HG03457 (cell line): ENCODE data around the gene FIP1L1.
"Not testable (repeated sequence)": the region's sequence is repeated elsewhere in the genome, so short reads cannot be mapped to it uniquely, and the experiment has no call there.

Experiments used
- ATAC-seq: cut with Tn5 transposase; IDR thresholded peaks from one replicate; pipeline ENCODE4 v1.9.1; 2021; ENCODE audit warnings: moderate number of reproducible peaks; ENCODE audit not compliant: unreplicated experiment

FIP1L1 gene, protein sequence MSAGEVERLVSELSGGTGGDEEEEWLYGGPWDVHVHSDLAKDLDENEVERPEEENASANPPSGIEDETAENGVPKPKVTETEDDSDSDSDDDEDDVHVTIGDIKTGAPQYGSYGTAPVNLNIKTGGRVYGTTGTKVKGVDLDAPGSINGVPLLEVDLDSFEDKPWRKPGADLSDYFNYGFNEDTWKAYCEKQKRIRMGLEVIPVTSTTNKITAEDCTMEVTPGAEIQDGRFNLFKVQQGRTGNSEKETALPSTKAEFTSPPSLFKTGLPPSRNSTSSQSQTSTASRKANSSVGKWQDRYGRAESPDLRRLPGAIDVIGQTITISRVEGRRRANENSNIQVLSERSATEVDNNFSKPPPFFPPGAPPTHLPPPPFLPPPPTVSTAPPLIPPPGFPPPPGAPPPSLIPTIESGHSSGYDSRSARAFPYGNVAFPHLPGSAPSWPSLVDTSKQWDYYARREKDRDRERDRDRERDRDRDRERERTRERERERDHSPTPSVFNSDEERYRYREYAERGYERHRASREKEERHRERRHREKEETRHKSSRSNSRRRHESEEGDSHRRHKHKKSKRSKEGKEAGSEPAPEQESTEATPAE

DNA sequence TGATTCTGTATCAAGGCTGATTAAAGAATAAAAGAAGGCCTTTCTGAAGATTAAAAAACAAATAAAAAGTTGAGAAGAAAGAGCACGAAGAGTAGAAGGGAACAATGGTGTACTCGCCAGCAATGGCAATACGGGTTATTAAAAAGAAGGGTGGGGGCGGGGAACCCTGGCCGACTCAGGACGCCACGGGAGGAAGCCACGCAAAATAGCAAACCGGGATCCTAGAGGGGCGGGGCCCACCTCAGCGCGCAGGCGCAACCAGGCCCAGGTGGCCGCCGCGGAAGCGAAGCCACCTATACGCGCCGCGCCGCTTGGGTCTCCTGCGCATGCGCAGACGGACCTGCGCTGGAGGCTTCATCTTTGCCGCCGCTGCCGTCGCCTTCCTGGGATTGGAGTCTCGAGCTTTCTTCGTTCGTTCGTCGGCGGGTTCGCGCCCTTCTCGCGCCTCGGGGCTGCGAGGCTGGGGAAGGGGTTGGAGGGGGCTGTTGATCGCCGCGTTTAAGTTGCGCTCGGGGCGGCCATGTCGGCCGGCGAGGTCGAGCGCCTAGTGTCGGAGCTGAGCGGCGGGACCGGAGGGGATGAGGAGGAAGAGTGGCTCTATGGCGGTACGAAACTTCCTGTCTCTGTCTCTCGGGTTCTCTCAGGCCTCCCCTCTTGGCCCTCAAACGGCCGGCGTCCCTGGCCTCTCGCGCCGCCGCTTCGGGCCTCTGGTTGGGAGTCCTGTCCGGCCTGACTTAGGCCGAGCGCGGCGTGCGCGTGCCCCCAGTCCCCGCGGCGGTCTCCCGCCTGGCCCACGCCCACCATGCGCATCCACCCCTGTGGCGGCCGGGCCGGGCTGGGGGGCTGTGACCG, at the start of gene FIP1L1:
TSS of gene FIP1L1 (plus strand) at position 323 of the 852 bp plus-strand sequence. CDS start at position 521, 198 bp downstream.
- ATAC-seq = peak; percentile 78

DNA sequence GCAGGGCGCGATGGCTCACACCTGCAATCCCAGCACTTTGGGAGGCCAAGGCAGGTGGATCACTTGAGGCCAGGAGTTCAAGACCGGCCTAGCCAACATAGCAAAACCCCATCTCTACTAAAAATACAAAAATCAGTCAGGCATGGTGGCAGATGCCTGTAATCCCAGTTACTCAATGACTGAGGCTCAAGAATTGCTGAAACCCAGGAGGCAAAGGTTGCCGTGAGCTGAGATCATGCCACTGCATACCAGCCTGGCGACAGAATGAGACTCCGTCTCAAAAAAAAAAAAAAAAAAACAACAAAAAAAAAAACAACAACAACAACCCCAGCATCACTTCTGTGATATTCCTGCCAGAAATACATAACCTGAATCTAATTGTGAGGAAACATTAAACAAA, 42.5 kb upstream of the FIP1L1 start:
- not testable (repeated sequence) for ATAC-seq

DNA sequence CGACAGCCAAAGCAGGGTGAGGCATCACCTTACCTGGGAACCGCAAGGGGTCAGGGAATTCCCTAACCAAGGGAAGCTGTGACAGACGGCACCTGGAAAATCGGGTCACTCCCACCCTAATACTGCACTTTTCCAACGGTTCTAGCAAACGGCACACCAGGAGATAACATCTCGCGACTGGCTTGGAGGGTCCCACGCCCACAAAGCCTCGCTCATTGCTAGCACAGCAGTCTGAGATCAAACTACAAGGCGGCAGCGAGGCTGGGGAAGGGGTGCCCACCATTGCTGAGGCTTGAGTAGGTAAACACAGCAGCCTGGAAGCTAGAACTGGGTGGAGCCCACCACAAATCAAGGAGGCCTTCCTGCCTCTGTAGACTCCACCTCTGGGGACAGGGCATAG, 37.3 kb upstream of the FIP1L1 start:
- ATAC-seq = not testable (repeated sequence)

DNA sequence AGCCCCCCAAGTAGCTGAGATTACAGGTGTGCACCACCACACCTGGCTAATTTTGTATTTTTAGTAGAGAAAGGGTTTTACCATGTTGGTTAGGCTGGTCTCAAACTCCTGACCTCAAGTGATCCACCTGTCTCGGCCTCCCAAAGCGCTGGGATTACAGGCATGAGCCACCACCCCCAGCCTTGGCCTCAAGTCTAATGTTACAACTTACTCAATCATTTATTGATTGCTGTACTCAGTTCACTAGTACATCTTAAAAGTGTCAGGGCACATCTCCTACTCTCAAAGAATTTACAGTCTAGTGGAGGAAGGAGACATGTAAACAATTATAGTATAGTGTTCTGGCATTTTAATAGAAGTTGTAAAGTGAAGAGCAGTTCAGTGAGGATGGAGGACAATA, 31.0 kb upstream of the FIP1L1 start:
- ATAC-seq = not testable (repeated sequence)

DNA sequence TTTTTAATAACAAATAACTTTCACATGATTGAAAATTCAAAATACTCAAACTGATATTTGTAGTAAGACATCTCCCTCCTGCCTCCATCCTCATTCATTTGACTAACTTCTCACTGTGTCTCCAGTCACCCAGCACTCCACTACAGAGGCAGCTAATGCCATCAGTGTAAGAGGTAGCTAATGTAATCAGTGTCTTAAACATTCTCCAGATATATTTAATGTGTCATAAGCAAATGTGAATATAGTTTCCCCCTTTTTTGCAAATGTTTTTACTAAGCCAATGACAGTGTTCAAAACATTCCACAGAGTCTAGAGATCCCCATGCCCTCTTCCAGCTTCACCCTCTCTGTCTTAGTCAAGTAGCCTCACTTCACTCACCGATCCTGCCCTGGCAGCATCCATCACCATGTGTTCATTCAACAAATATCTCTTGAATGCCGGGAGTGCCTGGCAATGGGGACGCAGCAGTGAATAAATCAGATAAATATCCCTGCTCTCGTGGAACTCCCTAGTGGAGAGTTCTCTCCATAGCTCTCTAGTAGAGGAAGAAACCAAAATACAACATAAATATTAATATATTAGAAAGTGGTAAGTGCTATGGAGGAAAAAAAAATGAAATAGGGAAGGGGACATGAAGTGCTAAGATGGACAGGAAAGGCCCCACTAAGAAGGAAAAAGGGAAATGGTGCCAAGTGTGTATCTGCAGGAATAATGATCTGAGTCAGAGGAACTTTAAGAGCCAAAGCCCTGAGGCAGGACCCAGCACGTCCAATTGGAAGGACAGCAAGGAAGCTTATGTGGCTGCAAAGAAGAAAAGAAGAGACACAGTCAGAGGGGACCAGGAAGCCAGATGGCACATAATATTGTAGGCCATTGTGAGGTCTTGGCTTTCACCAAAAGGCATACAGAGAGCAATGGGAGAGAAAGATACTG, 30.3 kb upstream of the FIP1L1 start:
- no peak for ATAC-seq

DNA sequence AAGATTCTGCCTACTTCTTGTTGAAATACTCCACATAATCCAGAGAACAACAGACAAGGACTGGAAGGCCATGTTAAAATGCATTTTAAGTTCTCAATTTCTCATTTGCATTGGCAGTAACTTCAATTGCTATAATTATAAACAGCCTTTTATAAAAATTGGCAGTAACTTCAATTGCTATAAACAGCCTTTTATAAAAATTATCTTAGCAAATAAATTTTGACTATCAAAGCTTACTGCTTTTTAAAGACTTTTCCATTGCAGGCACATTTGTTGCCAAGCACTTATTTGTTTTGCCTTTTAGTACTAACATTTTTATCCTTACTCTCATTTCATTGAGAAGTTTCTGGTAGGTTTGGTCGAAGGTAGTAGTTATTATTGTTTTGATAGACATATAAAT, 29.4 kb upstream of the FIP1L1 start:
- ATAC-seq = no peak

DNA sequence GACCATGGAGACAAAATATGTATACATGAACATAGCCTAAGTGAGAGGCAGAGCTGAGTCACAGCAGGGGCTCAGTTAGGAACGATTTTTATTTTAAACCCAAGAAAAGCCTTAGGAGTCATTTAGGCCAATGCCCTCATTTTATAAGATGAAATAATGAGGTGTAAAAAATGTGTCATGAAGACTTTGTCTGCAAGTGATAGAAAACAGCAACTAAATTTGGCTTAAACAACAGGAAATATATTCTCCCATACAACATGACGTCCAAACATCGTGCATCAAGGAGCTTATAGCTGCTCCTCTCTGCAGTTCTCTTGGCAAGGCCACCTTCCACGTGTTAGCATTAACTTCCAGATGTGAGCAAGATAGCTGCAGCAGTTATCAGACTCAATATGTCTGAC, 28.4 kb upstream of the FIP1L1 start:
- no peak for ATAC-seq

DNA sequence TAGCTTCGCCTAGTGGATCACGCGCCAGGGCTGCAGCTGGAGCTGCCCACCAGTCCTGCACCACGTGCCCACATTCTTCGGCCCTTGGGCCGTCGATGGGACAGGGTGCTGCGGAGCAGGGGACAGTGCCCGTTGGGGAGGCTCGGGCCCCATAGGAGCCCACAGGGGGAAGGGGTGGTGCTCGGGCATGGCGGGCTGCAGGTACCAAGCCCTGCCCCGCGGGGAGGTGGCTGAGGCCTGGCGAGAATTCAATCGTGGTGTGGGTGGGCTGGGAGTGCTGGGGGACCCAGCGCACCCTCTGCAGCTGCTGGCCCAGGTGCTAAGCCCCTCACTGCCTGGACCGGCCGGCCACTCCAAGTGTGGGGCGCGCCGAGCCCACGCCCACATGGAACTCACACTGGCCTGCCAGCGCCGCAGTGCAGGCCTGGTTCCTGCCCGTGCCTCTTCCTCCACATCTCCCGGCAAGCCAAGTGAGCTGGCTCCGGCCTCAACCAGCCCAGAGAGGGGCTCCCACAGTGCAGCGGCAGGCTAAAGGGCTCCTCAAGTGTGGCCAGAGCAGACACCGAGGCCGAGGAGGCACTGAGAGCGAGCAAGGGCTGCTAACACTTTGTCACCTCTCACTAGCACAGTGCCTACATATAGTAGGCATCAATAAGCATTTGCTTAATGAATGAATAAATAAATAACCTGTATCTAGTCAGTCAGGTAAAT, 23.3 kb upstream of the FIP1L1 start:
- ATAC-seq = no peak

DNA sequence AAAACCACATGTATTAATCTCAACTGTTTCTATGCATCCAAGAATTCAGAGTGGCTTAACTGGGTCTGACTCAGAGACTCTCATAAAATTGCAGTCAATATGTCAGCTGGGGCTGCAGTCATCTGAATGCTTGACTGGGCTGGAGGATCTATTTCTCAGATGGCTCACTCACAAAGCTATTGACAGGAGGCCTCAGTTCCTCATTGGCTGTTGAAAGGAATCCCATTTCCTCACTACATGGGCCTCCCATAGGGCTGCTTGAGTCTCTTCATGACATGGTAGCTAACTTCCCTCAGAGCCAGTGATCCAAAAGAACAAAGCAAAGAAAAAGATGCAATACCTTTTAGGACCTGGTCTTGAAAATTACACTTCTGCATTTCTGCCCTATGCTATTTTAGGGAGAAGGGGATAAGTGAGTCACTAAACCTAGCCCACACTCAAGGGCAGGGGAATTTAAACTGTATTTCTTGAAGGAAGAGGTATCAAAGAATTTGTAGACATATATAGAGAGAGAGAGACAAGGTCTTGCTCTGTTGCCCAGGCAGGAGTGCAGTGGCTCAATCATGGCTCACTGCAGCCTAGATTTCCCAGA, 21.4 kb upstream of the FIP1L1 start:
- ATAC-seq = no peak

DNA sequence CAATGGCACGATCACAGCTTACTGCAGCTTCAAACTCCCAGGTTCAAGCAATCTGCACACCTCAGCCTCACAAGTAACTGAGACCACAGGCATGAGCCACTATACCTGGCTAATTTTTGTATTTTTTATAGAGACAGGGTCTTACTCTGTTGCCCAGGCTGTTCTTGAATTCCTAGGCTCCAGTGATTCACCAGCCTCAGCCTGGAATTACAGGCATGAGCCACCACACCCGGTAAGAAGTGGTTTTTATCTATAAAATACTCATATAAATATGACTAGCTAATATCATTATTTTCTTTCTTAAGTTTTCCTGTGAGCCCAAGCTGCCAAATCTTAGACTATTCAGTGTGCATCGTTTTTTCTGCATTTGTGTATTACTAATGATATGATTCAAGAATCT, 16.0 kb upstream of the FIP1L1 start:
- ATAC-seq = no peak

DNA sequence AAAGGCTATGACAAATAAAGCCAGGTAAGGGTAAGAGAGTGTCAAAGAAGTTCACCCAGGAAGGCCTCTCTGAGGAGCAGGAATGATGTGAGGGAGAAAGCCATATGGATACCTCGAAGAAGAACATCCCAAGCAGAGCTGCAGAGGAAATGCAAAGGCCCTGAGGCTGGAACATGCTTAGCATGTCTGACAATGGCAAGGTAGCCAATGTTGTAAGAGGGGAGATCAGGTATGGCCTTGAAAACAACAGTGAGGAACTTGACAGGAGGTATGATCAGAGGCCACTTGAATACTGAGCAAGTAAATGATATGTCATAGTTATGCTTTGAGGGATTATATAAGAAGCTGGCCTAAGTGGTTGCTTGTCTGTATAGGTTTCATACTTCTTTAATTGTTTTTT, 15.3 kb upstream of the FIP1L1 start:
- ATAC-seq = no peak

DNA sequence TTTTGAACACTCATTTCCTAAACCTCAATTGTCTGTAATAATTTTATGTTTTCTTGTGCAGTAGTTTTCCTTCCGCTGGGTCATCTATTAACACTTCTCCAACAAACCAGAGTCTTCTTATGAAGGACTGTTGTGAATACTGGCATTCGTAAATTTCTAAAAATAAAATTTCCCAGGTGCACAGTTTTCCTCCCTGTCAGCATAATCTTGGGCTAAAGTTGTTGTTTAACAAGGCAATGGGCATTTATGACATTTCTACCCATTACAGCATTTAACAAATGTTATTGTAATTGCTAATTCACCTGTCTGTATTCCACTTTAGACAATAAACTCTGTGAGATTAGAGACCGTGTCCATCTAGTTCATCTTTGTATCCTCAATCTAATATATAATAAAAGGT, 12.8 kb upstream of the FIP1L1 start:
- no peak for ATAC-seq

DNA sequence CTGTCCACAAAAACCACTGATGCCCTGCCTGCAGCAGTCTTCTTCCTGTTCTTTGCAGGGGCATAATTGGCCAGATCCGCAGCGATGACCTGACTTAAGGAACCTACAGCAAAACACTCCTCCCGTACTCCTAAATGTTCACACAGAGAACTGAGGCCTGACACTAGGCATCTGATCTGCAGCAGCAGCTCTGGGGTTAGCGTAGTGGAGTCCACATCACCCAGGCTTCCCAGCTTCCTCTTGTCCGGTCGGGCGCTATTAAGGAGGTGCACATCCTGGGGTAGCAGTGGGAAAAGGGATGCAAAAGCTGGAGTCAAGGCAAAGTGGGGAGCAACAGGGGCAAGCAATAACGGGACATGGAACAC, 12.3 kb upstream of the FIP1L1 start:
- no peak for ATAC-seq

DNA sequence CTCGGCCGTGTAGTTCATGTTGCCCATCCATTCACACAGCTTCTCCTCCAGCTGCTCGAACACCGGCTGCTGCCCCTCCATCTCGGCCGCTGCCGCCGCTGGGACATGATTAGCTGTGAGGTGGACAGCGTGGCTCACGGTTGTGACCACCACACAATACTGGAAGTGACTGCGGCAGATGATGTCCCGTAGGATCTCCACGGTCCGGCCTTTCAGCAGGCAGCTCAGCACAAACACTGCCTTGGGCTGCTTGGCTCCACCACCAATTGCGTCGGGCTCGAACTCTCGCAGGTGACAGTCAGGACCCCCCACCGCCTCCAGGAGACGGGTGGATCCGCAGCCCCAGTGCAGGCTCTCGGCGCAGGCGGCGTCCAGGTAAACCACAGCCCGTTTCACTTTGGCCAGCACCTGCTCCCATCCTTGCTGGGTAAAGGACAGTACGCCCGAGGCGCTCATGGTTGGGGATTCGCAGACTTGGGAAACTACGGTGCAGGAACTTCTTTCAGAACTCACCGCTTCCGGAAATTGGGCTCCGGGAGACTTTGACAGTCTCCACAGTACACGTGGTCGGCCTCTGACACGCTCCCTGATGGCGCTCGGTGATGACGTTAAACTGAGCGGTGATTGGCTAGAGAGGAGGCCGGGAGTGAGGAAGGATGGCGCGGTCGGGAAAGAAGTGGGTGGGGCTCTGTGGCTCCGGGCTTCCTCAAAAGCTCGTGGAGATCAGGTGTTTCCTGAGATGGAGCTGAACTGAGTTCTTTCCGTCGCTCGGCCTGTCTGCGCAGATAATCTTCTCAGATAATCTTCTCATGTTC, 11.7 kb upstream of the FIP1L1 start, which contains the start of gene SCFD2:
TSS of gene SCFD2 (minus strand) at position 576 of the 815 bp plus-strand sequence.
- peak; percentile 96 for ATAC-seq

DNA sequence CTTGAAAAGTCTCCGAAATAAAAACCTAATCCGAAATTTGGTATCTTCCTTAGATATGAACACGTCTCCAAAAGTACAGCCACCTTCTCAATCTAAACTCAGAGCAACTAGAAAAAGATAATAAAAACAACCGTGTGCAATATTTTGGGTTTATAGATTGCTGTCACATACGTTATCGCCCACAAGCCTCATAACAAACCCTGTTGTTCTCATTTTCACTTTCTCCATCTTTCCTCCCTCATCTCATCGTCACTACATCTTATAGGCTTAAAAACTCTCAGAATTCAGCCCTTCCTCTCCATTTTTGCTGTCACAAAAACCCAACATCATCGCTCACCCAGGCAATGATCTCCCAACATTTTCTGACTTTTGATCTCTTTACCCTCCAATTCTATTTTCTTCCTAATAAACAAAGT, 11.1 kb upstream of the FIP1L1 start:
- ATAC-seq = no peak

DNA sequence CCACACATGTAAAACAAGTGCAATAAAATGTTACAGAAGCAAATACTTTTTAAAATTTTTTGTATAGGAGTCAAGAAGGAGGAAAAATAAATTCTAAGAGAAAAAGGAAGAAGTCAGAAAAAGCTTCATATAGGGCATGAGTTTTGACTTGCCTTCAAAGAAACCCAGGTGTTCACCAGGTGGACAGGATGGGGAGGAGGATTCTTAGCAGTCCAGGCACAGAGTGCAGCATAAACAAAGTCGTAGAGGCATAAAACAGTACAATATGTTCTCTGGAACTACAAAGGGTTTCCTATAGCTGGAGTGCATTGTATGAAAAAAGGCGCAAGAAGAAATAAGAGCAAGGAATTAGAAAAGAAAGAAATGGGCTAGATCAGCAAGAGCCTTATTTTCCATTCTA, 9.7 kb upstream of the FIP1L1 start:
- ATAC-seq = no peak

DNA sequence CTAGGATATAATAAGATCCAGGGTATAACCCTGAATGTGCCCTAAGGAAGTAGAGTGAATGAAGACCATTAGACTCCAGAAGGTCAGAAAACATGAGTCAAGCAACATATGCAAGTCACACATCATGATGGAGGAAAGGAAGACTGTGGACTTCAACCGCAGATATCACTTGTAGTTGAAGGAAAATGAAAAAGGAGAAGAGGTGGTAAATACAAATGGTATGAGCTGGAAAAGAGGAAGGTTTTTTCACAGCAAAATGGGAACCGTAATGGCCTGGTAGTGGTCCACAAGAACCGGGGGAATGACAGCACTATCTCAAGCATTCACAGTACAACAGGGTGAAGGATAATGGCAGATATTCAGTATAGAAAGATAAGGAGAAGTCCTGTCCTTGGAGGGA, 6.4 kb upstream of the FIP1L1 start:
- ATAC-seq = no peak

DNA sequence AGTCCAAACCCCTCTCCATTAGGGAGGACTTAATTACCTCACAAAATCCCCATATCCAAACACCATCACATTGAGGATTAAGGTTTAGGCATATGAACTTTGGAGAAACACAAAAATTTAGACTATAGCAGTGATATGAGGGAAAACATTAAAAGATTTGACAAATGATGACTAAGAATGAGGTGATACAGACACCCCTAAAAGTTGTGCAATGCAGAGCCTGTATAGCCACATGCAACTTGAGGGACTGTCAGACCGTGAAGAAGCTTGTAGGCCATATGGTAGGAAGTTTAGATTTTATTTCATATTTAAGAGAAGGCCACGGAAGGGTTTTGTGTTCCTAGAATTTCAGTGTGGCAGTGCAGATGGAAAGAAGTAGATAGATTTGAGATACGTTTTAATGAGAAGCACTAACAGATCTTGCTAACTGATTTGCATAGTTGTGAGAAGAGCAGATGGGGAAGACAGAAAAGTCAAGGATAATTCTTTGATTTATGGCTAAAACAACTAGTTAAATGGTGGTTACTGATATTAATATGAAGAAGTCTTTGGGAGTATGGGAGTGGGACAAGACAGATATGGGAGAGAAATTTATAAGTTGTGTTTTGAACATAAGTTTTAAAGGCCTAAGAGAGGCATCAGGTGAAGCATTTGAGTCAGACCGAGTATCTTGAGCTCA, 5.5 kb upstream of the FIP1L1 start:
- ATAC-seq = no peak
